Activated T-cell treated with anti-CD3 and anti-CD28 coated beads, Interleukin-2, amount 50 U/mL, for 72 hours (primary cell): ENCODE data around the gene TSGA10. TPM values are rescaled to one million over a fixed set of nuclear protein-coding genes. Genes with fewer than 3 reads are reported as not detected.
A peak's percentile ranks its signal among the peaks of the same experiment; 100 is the strongest.
"Not testable (repeated sequence)": the region's sequence is repeated elsewhere in the genome, so short reads cannot be mapped to it uniquely, and the experiment has no call there.

Experiments used
- ATAC-seq, 2 donors: fragments of 150-1000 bp; cut with Tn5 transposase; replicated peaks in 1 of 2; 2 replicates each; pipeline ENCODE4 v1.10.0; 2021; ENCODE audit warnings: moderate library complexity in 2 of 2, mild to moderate bottlenecking in 1 of 2
- DNase-seq, 2 donors: peaks; one replicate each; pipeline ENCODE4 v3.0.0; 2021 to 2022; ENCODE audit warnings: mixed read lengths in 1 of 2
- H3K27ac Mint-ChIP-seq: one replicate; pipeline ENCODE4 v1.8.0; 2022; ENCODE audit warnings: mild to moderate bottlenecking, moderate library complexity, mixed read lengths
- H3K27me3 Mint-ChIP-seq: one replicate; pipeline ENCODE4 v1.8.0; 2022; ENCODE audit warnings: low read depth, mixed read lengths
- H3K36me3 Mint-ChIP-seq, 2 donors: one replicate each; pipeline ENCODE4 v1.8.0; 2022; ENCODE audit warnings: mixed read lengths in 2 of 2, mild to moderate bottlenecking in 1 of 2; ENCODE audit not compliant: insufficient read depth in 2 of 2
- H3K4me1 Mint-ChIP-seq: one replicate; pipeline ENCODE4 v1.8.0; 2022; ENCODE audit warnings: low read depth, mixed read lengths
- H3K4me3 Mint-ChIP-seq, 2 donors: one replicate each; pipeline ENCODE4 v1.8.0; 2022; ENCODE audit warnings: mild to moderate bottlenecking in 2 of 2, mixed read lengths in 2 of 2, moderate library complexity in 2 of 2
- H3K9me3 Mint-ChIP-seq, 2 donors: one replicate each; pipeline ENCODE4 v1.8.0; 2022; ENCODE audit warnings: mixed read lengths in 2 of 2
- total RNA-seq, 2 donors: library from RNA; stranded (reverse); gene quantifications; one replicate each; pipeline ENCODE4 v1.2.3, GENCODE V29; 2022

TSGA10 gene
- total RNA-seq, 2 donors from 2014 or later = 14.4 to 14.5 TPM

DNA sequence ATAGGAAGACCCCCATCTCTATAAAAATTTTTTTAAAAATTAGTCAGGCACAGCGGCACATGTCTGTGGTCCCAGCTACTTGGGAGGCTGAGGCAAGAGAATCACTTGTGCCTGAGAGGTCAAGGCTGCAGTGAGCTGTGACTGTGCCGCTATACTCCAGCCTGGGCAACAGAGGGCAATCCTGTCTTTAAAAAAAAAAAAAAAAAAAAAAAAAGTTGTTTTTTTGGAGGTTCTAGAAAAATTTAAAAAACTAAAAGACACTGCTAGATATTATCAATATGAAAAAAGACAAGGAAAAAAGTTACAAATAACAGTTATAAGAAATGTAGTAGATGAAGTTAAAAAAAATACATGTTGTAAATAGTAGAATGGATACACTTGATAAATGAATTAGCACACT is 69.3 kb downstream of the TSGA10 start:
- Mint-ChIP-seq H3K27ac (no peak overlapping the region), H3K27me3 (no peaks in the 10 kb centered on the region), H3K36me3 (no peaks in the 10 kb centered on the region), H3K4me3 (no peak overlapping the region), H3K4me1 (no peaks in the 10 kb centered on the region), H3K9me3 (no peaks in the 10 kb centered on the region)
- no peak for ATAC-seq
- DNase-seq = peak; percentile 8 to 18

DNA sequence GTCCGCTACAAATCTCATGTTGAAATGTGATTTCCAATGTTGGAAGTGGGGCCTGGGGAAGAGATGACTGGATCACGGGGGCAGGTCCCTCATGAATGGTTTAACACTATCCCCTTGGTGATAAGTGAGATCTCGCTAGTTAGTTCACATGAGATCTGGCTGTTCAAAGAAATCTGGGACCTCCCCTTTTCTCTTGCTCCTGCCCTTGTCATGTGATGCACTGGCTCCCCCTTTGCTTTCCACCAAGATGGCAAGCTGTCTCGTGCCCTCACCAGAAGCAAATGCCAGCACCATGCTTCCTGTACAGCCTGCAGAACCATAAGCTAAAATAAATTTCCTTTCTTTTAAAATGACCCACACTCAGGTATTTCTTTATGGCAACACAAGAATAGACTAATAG is 70.5 kb downstream of the TSGA10 start:
- H3K27ac Mint-ChIP-seq = no peak overlapping the region
- H3K9me3 Mint-ChIP-seq = no peaks in the 10 kb centered on the region
- no peak for DNase-seq
- H3K36me3 Mint-ChIP-seq = no peaks in the 10 kb centered on the region
- no peaks in the 10 kb centered on the region for H3K4me1 Mint-ChIP-seq
- no peak for ATAC-seq
- H3K4me3 Mint-ChIP-seq = no peak overlapping the region
- H3K27me3 Mint-ChIP-seq = no peaks in the 10 kb centered on the region

DNA sequence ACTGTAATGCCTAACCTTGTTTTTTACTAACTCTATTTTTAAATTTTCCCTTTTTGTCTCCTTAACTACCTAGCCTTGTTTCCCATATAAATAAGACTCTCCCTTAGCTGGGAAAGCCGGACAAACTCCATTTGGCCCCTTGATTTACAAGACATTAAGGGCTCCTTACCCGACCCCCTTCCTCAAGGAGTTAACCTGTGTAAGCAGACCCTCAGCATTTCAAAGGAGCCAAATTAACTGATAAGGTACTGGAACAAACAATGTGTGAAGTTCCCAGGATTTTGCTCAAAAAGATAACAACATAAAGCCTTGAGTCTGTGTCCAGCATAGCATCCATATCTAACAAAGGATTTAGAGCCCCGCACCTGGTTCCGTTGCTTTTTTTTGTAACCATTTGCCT is 72.9 kb downstream of the TSGA10 start:
- Mint-ChIP-seq H3K9me3 (no peaks in the 10 kb centered on the region), H3K4me3 (no peak overlapping the region), H3K4me1 (no peaks in the 10 kb centered on the region), H3K27me3 (no peaks in the 10 kb centered on the region), H3K27ac (no peak overlapping the region), H3K36me3 (no peaks in the 10 kb centered on the region)
- no peak for DNase-seq
- no peak for ATAC-seq

DNA sequence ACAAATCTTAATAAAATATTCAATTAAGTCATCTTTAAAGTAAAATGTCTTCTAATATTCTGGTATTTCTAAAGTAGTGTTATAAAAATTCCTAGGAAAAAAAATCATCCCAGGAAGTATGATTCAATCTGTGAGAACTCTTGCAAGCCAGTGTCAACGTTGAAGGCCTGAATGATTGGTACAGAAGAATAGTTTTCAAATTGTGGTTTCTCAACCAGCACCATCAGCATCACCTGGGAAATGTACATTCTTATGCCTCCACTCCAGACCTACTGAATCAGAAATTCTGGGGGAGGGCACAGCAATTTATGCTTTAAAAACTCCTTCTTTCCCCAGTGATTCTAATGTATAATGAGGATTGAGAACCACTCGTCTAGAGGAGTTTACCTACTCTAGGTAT is 75.5 kb downstream of the TSGA10 start:
- no peaks in the 10 kb centered on the region for H3K9me3 Mint-ChIP-seq
- no peak overlapping the region for H3K4me3 Mint-ChIP-seq
- no peak for DNase-seq
- H3K27me3 Mint-ChIP-seq = no peaks in the 10 kb centered on the region
- no peak for ATAC-seq
- H3K27ac Mint-ChIP-seq = no peak overlapping the region
- H3K4me1 Mint-ChIP-seq = no peaks in the 10 kb centered on the region
- H3K36me3 Mint-ChIP-seq = no peaks in the 10 kb centered on the region

DNA sequence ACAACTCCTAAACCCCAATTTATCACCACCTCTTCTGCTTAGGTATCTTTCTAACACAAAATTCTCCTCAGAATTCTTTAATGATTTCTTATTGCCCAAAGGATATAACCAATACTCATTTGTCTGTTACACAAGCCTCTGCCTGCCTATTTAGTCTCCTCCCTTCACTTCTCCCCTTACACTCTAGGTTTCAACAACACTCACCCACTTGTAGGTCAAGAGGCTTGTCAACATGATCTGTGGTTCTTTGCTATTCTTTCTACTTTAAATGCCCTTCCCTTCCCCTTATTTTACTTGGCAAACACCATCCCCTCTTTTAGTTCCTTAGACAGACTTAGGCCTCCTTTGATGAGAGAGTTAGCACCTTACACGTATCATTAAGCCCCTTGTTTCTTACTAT is 82.2 kb downstream of the TSGA10 start:
- Mint-ChIP-seq H3K27ac (no peak overlapping the region), H3K4me1 (no peaks in the 10 kb centered on the region), H3K36me3 (no peaks in the 10 kb centered on the region), H3K9me3 (no peaks in the 10 kb centered on the region), H3K27me3 (no peaks in the 10 kb centered on the region), H3K4me3 (no peak overlapping the region)
- DNase-seq = no peak
- no peak for ATAC-seq

DNA sequence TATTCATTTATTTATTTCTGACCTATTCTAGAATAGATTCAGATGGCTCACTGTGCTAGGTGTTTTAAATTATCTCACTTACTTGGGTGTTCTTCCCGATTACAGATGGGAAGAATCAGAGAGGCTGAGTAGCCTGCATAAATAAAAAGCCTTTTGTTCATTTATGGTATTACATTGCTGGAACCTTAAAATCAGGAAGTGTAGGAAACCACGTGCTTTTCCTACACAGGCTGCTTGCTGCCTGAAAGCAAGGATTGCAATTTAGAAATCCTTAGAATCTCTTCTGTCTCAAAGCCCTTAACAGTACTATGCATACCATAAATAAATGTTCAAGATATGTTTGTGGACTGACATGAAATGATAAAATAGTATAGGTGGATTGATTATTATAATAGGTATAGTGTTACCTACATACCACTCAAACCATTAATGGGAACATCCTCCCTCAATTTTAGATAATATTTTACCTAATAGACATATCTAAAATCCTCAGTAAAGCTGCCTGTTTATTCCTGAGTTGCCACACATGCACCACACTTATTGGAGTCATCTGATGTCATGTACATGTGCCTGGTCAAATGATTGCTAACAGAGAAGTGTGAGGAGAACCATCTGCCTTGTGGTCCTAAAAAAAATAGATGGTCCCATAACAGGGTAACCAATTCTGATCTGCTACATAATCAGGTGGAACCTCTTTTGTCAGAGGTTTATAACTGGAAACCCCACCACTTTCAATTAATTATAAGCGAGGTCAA is 86.7 kb downstream of the TSGA10 start:
- Mint-ChIP-seq H3K4me3 (no peak overlapping the region), H3K4me1 (no peaks in the 10 kb centered on the region), H3K36me3 (no peaks in the 10 kb centered on the region), H3K27ac (no peak overlapping the region), H3K27me3 (no peaks in the 10 kb centered on the region), H3K9me3 (no peaks in the 10 kb centered on the region)
- ATAC-seq = no peak
- no peak for DNase-seq

DNA sequence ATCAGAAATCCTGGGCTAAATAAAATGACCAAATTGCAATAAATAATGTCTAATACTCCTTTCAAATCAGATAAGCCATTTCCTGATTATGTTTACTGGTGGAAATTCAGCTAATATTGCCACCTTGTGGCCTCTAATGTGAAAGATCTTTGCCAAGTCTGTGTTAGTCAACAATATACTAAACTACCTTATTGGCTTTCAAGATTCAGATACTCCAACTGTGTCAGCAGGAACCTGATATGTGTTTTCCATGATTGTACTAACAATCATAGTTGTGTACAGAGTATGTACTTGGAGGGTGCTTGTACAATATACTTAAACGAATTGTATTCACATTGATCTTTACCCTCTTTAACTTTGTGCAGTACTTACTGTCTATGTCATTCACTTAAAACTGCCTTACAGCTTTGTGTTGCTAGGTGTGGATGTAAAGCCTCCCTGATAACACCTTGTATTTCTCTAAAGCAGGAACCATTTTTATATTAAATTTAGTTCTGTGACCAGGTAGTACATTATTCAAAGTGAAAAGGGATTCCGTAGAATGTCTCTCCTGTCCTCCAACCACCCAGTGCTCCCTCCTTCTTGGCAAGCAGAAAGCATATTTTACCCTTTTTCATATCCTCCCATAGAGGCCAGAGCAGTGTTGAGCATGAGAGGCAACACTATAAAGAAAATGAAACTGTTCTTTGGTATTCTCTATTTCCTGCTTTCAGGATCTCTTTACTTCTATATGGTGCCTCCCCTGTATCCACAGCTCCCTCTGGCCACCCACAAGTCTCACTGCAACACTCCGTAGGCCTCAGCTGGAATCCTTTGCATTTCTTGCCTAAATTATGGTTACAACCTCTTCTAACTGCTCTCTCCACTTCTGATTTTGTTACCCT is 88.4 kb downstream of the TSGA10 start:
- Mint-ChIP-seq H3K27me3 (no peaks in the 10 kb centered on the region), H3K4me1 (no peaks in the 10 kb centered on the region), H3K9me3 (no peaks in the 10 kb centered on the region), H3K4me3 (no peak overlapping the region), H3K27ac (no peak overlapping the region), H3K36me3 (no peaks in the 10 kb centered on the region)
- peak; percentile 86 to 93 for ATAC-seq
- peak; percentile 12 to 19 for DNase-seq

DNA sequence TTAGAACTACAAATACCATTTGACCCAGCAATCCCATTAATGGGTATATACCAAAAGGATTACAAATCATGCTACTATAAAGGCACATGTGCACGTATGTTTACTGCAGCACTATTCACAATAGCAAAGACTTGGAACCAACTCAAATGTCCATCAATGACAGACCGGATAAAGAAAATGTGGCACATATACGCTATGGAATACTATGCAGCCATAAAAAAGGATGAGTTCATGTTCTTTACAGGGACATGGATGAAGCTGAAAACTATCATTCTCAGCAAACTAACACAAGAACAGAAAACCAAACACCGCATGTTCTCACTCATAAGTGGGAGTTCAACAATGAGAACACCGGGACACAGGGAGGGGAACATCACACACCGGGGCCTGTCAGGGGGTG is 105.6 kb downstream of the TSGA10 start:
- not testable (repeated sequence) for ATAC-seq, H3K27ac Mint-ChIP-seq

DNA sequence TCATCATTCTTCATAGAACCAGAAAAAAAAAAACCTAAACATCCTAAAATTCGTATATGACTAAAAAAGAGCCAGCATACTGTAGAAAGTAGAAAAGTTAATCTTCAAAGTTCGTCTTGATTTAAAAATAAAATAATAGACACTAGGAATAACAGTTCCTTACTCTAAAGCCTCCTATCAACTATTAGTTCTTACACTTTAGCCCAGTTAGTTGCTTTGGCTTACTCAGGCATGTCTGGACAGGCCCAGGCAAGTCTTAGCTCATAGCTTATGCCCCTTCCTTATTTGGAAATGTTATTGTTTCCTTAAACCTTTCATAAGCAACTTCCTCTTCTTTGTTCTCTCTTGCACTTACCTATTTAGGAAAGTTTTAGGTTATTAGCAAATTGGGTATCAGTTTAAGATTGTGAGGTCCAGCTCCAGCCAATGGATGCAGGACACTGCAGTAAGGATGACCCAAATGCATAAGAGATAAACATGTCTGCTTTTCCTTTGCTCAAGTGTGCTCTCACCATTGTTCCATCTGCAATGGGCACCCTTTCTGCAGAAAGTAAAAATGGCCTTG is 113.9 kb downstream of the TSGA10 start:
- Mint-ChIP-seq H3K27ac (peak overlapping the region; percentile 92), H3K4me1 (peaks cover 16% of the 10 kb centered on the region), H3K36me3 (peaks cover 3 to 18% of the 10 kb centered on the region in 2 donors), H3K9me3 (peaks cover 8 to 11% of the 10 kb centered on the region in 2 donors)
- not testable (repeated sequence) for ATAC-seq, DNase-seq, H3K27me3 Mint-ChIP-seq, H3K4me3 Mint-ChIP-seq

More for the DNA sequence above, 105.6 kb downstream of the TSGA10 start:
- H3K4me1 Mint-ChIP-seq, H3K27me3 Mint-ChIP-seq, DNase-seq, H3K4me3 Mint-ChIP-seq: not testable (repeated sequence)
- Mint-ChIP-seq H3K9me3 (peaks cover 6 to 17% of the 10 kb centered on the region in 2 donors), H3K36me3 (peaks cover 11 to 13% of the 10 kb centered on the region in 2 donors)

DNA sequence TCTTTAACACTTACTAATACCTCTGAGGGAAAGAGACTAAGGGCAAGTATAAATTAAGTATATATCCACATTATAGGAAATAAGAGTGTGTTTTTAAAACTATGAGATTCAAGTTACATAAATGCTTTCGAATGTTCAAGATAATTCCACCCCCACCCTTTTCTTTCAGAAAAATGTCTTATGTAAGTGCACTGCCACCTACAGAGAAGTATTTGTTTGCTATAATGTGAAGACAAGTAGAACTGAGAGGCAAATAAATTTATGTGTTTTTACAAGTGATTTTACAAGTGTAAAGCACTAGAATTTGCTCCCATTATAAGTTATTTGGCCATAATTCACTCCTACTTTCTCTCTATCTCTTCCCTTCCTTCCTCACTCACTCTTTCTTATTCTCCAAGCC is 118.8 kb downstream of the TSGA10 start:
- Mint-ChIP-seq H3K9me3 (peaks cover 3 to 4% of the 10 kb centered on the region in 2 donors), H3K27ac (no peak overlapping the region), H3K36me3 (peaks cover 0 to 7% of the 10 kb centered on the region in 2 donors), H3K4me3 (no peak overlapping the region), H3K4me1 (peaks cover 29% of the 10 kb centered on the region), H3K27me3 (no peaks in the 10 kb centered on the region)
- ATAC-seq (no peak), DNase-seq (no peak)

DNA sequence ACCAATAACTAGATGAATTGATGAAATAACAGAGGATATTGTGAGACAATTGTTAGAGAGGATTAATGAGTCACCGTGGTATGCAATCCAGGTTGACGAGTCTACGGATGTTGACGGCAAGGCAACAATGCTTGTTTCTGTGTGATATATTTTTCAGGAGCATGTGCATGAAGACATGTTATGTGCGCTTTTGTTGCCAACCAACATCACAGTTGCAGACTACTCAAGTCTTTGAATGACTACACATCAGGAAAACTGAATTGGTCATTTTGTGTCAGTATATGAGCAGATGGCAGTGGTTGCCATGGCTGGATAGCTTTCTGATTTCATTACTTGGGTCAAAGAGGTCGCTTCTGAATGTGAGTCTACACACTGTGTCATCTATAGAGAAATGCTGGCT is 122.0 kb downstream of the TSGA10 start:
- Mint-ChIP-seq H3K4me3 (no peak overlapping the region), H3K4me1 (peaks cover 14% of the 10 kb centered on the region), H3K27me3 (no peaks in the 10 kb centered on the region), H3K27ac (peak overlapping the region; percentile 31), H3K36me3 (no peaks in the 10 kb centered on the region), H3K9me3 (peaks cover 0 to 2% of the 10 kb centered on the region in 2 donors)
- ATAC-seq (peak; percentile 72 to 81), DNase-seq (peak; percentile 2 to 4)

DNA sequence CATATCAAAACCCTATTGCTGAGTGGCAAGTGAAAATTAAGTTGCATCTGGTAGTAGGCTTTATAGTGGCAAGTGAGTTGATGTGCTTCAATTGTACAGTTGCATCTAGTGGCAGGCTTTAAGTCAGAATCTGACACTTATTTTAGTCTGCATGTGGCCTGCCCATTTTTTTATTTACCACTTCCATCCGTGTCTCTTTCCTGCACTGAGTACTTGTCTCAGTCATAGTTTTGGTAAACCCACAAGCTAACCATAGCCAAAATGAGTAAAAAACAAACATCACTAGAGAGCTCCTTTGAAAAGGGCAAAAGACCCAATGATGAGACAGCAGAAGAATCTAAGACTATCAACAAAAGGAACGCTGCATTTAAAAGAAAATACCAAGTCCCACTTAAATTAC is 122.7 kb downstream of the TSGA10 start:
- Mint-ChIP-seq H3K27ac (peak overlapping the region; percentile 59), H3K27me3 (no peaks in the 10 kb centered on the region), H3K9me3 (peaks cover 0 to 2% of the 10 kb centered on the region in 2 donors), H3K4me3 (peak overlapping the region in 1 of 2 donors; percentile 49), H3K4me1 (peaks cover 14% of the 10 kb centered on the region), H3K36me3 (no peaks in the 10 kb centered on the region)
- ATAC-seq (peak; percentile 72 to 83), DNase-seq (peak; percentile 3 to 6)

DNA sequence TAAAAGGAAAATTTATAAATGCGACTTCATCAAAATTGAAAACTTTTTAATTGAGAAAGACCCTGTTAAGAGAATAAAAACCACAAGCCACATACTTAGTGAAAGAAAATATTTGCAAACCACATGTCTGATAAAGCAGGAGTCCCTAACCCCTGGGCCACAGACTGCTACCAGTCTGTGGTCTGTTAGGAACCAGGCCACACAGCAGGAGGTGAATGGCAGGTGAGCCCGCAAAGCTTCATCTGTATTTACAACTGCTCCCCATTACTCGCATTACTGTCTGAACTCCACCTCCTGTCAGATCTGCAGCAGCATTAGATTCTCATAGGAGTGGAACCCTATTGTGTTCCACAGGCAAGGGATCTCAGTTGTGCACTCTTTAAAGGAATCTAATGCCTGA is 123.3 kb downstream of the TSGA10 start:
- H3K27ac Mint-ChIP-seq = no peak overlapping the region
- DNase-seq (no peak), ATAC-seq (peak in 1 of 2 donors; percentile 12)
- H3K27me3 Mint-ChIP-seq = no peaks in the 10 kb centered on the region
- H3K4me1 Mint-ChIP-seq = peaks cover 14% of the 10 kb centered on the region
- peaks cover 0 to 2% of the 10 kb centered on the region in 2 donors for H3K9me3 Mint-ChIP-seq
- H3K36me3 Mint-ChIP-seq = no peaks in the 10 kb centered on the region
- no peak overlapping the region for H3K4me3 Mint-ChIP-seq
